GM13977 (cell line): Measurements from ENCODE around the gene LFNG.

Source experiments
- DNase-seq: peaks from one replicate; pipeline ENCODE4 v3.0.0; 2012; ENCODE audit warnings: low spot score
- in situ Hi-C: fragments of 300-500 bp; cut with MboI; formaldehyde crosslinking; loops from one replicate; pipeline ENCODE4 v1.12.0; 2022; ENCODE audit warnings: low sequenced_read_pairs, low pct_unique_long_range_greater_than_20kb, mixed read lengths, inconsistent platforms; ENCODE audit not compliant: unreplicated experiment
- TF ChIP-seq, protein P1 (sequence below): IDR thresholded peaks from 2 replicates; pipeline ENCODE4 v1.5.1; 2012; ENCODE audit warnings: mild to moderate bottlenecking, control low read depth; ENCODE audit not compliant: insufficient read depth; ENCODE audit errors: extremely low read depth, missing control alignments

Gene LFNG

DNA sequence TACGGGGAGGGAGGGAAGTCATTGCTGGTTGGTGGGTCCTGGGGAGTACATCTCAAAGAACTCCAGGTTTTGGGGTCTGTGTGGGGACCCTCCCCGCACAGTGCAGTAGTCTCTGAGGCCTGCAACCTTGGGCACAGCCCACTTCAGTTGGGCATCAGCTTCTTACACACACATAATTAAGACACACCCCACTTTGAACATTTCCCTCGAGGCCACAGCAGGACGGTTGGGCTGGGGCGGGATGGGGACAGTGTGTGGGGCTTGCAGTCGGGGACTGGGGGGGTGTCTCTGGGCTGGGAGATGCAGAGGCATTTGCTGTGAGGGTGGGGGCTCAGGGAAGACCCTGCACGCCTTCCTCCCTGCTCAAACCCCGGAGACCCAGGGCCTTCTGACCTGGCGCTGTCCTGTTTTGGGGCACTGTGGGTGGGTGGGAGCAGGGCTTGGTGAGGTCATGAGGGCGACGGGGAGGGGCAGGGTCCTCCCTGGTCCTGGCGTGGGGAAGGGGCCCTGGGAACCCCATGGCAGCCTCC, 1.3 kb downstream of the LFNG start:
- TF ChIP-seq, protein P1, sequence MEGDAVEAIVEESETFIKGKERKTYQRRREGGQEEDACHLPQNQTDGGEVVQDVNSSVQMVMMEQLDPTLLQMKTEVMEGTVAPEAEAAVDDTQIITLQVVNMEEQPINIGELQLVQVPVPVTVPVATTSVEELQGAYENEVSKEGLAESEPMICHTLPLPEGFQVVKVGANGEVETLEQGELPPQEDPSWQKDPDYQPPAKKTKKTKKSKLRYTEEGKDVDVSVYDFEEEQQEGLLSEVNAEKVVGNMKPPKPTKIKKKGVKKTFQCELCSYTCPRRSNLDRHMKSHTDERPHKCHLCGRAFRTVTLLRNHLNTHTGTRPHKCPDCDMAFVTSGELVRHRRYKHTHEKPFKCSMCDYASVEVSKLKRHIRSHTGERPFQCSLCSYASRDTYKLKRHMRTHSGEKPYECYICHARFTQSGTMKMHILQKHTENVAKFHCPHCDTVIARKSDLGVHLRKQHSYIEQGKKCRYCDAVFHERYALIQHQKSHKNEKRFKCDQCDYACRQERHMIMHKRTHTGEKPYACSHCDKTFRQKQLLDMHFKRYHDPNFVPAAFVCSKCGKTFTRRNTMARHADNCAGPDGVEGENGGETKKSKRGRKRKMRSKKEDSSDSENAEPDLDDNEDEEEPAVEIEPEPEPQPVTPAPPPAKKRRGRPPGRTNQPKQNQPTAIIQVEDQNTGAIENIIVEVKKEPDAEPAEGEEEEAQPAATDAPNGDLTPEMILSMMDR, result no peak
- no peak for DNase-seq
- in situ Hi-C loops, result no loop called here

DNA sequence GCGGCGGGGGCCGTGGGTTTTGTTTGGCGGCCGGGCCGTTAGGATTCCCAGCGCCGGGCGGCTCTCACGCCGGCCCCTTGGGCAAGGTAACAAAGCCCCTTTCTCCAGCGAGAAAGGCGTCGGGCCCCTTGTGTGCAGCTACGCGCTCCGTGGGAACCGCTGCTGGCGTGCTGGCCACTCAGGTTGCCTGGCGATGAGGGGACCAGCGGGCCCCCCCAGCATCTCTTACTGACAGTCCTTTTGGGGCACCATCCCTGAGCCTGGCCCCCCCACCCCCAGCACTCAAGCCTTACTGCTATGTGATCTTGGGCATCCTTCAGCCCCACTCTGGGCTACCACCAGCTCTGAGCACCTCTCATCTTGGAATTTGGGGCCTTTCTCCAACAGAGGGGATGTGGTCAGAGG, 1.8 kb downstream of the LFNG start:
- in situ Hi-C loops, result no loop called here
- DNase-seq, result no peak
- TF ChIP-seq, protein P1, result no peak

DNA sequence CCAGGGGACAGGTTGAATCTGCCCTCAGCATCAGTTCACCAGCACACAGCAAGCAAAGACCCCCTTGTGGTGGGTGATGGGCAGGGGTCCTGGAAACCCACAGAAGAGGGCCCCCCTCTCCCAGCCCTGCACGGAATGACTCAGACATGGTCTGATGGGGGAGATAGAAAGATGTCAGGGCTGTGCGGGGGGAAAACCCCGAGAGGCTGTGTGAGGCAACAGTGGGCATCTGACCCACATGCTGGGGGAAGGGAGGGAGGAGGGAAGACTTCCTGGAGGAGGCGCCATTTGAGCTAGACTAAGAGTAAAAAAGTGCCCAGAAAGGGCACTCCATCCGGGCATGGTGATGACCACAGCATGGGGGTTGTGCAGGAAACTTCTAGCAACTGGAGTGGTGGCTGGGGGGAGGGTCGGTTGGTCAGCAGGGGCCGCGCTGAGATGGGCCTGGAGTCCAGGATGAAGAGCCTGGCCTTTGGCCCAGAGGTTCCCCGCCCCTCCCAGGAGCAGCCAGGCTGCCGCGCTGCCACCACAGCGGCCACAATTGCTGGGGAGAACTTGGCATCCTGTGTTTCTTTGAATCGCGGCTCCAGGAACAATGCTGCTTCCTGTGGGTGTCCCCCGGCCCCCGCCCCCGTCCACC, 2.5 kb downstream of the LFNG start:
- peak; percentile 66 for DNase-seq
- TF ChIP-seq, protein P1, result no peak
- in situ Hi-C loops, result no loop called here

DNA sequence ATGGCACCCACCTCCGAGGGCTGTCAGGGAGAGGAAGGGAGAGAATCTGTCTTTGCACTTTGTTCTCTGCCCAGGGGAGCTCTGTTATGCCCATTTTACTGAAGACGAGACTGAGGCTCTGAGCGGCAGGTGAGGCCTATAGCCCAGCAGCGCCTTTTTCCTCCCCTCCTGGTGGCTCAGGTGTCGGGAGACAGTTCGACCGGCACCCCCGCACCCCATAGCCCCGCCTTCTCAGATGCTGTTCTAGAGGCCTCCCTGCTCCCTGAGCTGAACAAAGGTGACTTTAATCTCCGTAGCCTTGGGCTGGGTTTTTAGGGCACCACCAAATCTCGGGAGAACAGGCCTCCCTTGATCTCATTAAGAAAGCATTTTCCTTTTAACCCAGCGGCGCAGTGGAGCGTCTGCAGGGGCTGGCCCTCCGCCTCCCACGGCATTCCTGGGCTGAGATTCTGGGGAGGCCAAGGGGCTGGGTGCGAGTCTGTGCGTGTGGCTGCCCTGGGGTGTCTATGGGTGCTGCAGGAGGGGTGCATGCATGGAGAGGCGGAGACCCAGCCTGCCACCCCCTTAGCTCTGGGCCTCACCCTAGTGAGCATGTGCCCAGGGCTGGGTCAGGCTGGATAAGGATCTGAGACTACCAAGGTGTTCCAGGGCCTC, 3.3 kb downstream of the LFNG start:
- TF ChIP-seq, protein P1, result no peak
- in situ Hi-C loops, result no loop called here
- DNase-seq, result no peak

DNA sequence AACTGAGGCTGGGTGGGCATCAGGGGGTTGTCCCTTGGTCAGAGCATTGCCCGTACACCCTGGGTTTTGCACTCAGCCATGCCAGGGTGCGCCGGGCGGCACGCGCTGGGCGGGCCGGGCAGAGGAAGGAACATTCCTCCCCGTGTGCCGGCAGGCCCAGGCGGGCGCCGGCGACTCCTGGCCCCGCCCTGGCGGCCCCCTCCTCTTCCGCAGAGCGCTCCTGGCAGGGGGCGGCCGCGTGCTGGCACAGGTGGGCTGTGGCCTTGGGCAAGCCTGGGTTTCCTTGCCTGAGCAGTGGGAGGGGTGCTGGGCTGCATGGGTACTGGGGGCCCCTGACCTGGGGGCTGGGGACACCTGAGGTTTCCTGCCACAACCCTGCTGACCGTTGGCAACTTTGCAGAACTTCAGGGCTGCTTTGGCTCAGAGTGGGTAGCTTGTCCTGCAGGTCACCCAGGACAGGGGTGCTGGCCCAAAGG, 3.9 kb downstream of the LFNG start:
- TF ChIP-seq, protein P1, result no peak
- in situ Hi-C loops, result no loop called here
- DNase-seq, result no peak

DNA sequence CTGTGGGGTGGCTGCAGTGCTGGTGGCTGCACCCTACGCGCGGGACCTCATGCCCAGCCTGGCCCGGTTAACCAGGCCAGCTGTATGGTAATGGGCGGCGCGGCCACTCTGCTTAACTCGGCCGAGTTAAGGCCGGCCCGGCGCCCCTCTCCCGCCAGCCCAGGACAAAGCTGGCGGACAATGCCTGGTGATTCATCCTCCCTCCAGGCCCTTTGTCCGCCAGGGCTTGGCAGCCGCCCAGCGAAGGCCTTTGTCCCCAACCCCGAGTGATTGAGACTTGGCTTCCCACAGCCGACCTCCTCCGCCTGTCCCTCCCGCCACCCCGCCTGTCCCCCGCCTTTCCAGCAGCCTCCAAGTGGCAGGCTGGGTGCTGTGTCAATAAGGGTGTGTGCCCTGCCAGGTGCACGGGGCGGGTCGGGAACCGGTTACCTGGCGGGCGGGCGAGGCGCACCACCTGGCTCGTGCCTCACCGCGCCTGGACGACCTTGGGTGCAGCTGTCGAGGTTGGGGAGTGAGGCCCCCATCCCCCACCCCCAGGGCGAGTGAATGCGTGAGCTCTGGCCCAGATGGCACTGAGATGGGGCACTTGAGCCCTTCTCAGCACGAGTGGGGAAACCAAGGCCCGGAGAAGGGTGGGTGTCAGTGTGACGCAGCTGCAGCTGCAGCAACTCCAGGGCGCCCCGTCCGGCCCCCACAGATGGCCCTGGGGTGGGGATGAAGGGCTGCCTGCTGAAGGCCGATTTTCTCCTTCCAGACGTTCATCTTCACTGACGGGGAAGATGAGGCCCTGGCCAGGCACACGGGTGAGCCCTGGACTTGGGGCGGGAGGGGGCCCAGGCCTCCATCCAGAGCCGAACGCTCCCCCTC, 4.6 kb downstream of the LFNG start:
- DNase-seq, result no peak
- in situ Hi-C loops, result no loop called here
- TF ChIP-seq, protein P1, result no peak
